Mesenchymal stem cell (in vitro differentiated cells and primary cell): Measurements from ENCODE around the gene UNKL.

Experiments
- DNase-seq: peaks from one replicate; pipeline ENCODE4 v3.0.0-alpha.2; 2013
- H2AFZ ChIP-seq: one replicate; pipeline ENCODE4 v1.6.1; 2013; ENCODE audit warnings: low read depth, mild to moderate bottlenecking, control low read depth, inconsistent platforms, low read length, moderate library complexity
- H2AK5ac ChIP-seq: 2 replicates; pipeline ENCODE4 v1.6.1; 2013; ENCODE audit warnings: low read length, moderate library complexity, mild to moderate bottlenecking, inconsistent platforms; ENCODE audit not compliant: severe bottlenecking
- H2BK120ac ChIP-seq: one replicate; pipeline ENCODE4 v1.6.1; 2013; ENCODE audit warnings: low read depth, mild to moderate bottlenecking, inconsistent platforms, low read length, moderate library complexity
- H2BK12ac ChIP-seq, 2 experiments: one replicate each; pipeline ENCODE4 v1.6.1; 2013; ENCODE audit warnings: inconsistent platforms in 2 of 2, low read length in 2 of 2, mild to moderate bottlenecking in 2 of 2, moderate library complexity in 2 of 2, control low read depth in 1 of 2
- H2BK15ac ChIP-seq: one replicate; pipeline ENCODE4 v1.6.1; 2013; ENCODE audit warnings: mild to moderate bottlenecking, low read depth, inconsistent platforms; ENCODE audit not compliant: poor library complexity, severe bottlenecking
- H2BK5ac ChIP-seq: 2 replicates; pipeline ENCODE4 v1.6.1; 2013; ENCODE audit warnings: low read depth, mild to moderate bottlenecking, low read length, control low read depth, inconsistent platforms; ENCODE audit not compliant: poor library complexity, severe bottlenecking
- H3K14ac ChIP-seq, 2 experiments: one replicate each; pipeline ENCODE4 v1.6.1; 2013; ENCODE audit warnings: inconsistent platforms in 2 of 2, low read length in 2 of 2, control low read depth in 1 of 2, mild to moderate bottlenecking in 1 of 2, moderate library complexity in 1 of 2
- H3K18ac ChIP-seq, 2 experiments: one replicate each; pipeline ENCODE4 v1.6.1; 2013; ENCODE audit warnings: inconsistent platforms in 2 of 2, low read length in 2 of 2, control low read depth in 1 of 2, low read depth in 1 of 2, mild to moderate bottlenecking in 1 of 2
- H3K23ac ChIP-seq, 2 experiments: one replicate each; pipeline ENCODE4 v1.6.1; 2013; ENCODE audit warnings: inconsistent platforms in 2 of 2, low read length in 2 of 2, mild to moderate bottlenecking in 2 of 2, moderate library complexity in 2 of 2, control low read depth in 1 of 2
- H3K27ac ChIP-seq: 2 replicates; pipeline ENCODE4 v1.5.1; 2013; ENCODE audit warnings: mild to moderate bottlenecking, moderate library complexity, low read length, control low read depth, inconsistent platforms; ENCODE audit not compliant: poor library complexity, severe bottlenecking
- H3K27me3 ChIP-seq, 2 experiments: 2 replicates each; pipeline versions ENCODE4 v1.6.1 to v1.7.0; 2013; ENCODE audit warnings: low read length in 2 of 2, mild to moderate bottlenecking in 2 of 2, moderate library complexity in 2 of 2, control low read depth in 1 of 2, inconsistent platforms in 1 of 2; ENCODE audit not compliant: control insufficient read depth in 1 of 2, insufficient read depth in 1 of 2
- H3K36me3 ChIP-seq, 2 experiments: 2 replicates each; pipeline versions ENCODE4 v1.6.1 to v1.7.0; 2013; ENCODE audit warnings: low read length in 2 of 2, control low read depth in 1 of 2, inconsistent platforms in 1 of 2, low read depth in 1 of 2, mild to moderate bottlenecking in 1 of 2; ENCODE audit not compliant: insufficient read depth in 2 of 2, control insufficient read depth in 1 of 2
- H3K4ac ChIP-seq, 2 experiments: one replicate each; pipeline ENCODE4 v1.6.1; 2013; ENCODE audit warnings: inconsistent platforms in 2 of 2, low read length in 2 of 2, mild to moderate bottlenecking in 2 of 2, moderate library complexity in 2 of 2, control low read depth in 1 of 2, low read depth in 1 of 2
- H3K4me1 ChIP-seq: 2 replicates; pipeline ENCODE4 v1.6.1; 2013; ENCODE audit warnings: low read depth, low read length, control low read depth; ENCODE audit not compliant: control insufficient read depth, insufficient read depth
- H3K4me2 ChIP-seq: 2 replicates; pipeline ENCODE4 v1.6.1; 2013; ENCODE audit warnings: low read length, mild to moderate bottlenecking, inconsistent platforms; ENCODE audit not compliant: poor library complexity, severe bottlenecking
- H3K4me3 ChIP-seq, 2 experiments: 2 replicates each; pipeline versions ENCODE4 v1.5.1 to v1.7.0; 2013; ENCODE audit warnings: low read length in 2 of 2, mild to moderate bottlenecking in 2 of 2, control low read depth in 1 of 2, low read depth in 1 of 2; ENCODE audit not compliant: insufficient read depth in 1 of 2
- H3K79me1 ChIP-seq: replicated peaks from 2 replicates; pipeline ENCODE4 v1.6.1; 2013; ENCODE audit warnings: mild to moderate bottlenecking, control low read depth, low read length, inconsistent platforms; ENCODE audit not compliant: poor library complexity, severe bottlenecking
- H3K9ac ChIP-seq: 2 replicates; pipeline ENCODE4 v1.7.0; 2013; ENCODE audit warnings: mild to moderate bottlenecking, low read length, moderate library complexity
- H3K9me3 ChIP-seq: 2 replicates; pipeline ENCODE4 v1.7.0; 2013; ENCODE audit warnings: mild to moderate bottlenecking, low read length; ENCODE audit not compliant: control insufficient read depth
- H4K8ac ChIP-seq: one replicate; pipeline ENCODE4 v1.6.1; 2013; ENCODE audit warnings: inconsistent platforms, mild to moderate bottlenecking, low read length, moderate library complexity
- H4K91ac ChIP-seq: one replicate; pipeline ENCODE4 v1.6.1; 2013; ENCODE audit warnings: mild to moderate bottlenecking, low read length, inconsistent platforms
- WGBS: methylation state at CpG from one replicate; pipeline ENCODE4 v1.1.7; 2013; ENCODE audit warnings: mixed read lengths; 5-methylcytosine and 5-hydroxymethylcytosine counted together

UNKL gene

GRCh38 chr16:1347286-1347855 lies 67.1 kb downstream of the UNKL start:
- DNase-seq: no peak
- H2AFZ ChIP-seq: no peak overlapping the region
- peaks cover 2 to 26% of the 10 kb centered on the region in 2 experiments for H3K27me3 ChIP-seq
- H3K36me3 ChIP-seq: peaks cover 25 to 43% of the 10 kb centered on the region in 2 experiments
- H3K4ac ChIP-seq: no peak overlapping the region
- no peak overlapping the region for H3K4me2 ChIP-seq
- H2AK5ac ChIP-seq: no peak overlapping the region
- peaks cover 31% of the 10 kb centered on the region for H3K79me1 ChIP-seq
- H4K91ac ChIP-seq: no peak overlapping the region
- no peak overlapping the region for H2BK120ac ChIP-seq
- 95% methylated on average over 31 of the region's 31 CpGs for WGBS
- no peak overlapping the region for H2BK12ac ChIP-seq
- H4K8ac ChIP-seq: no peak overlapping the region
- H3K9me3 ChIP-seq: no peaks in the 10 kb centered on the region
- H3K9ac ChIP-seq: no peak overlapping the region
- no peak overlapping the region for H2BK15ac ChIP-seq
- no peak overlapping the region for H3K23ac ChIP-seq
- H3K14ac ChIP-seq: no peak overlapping the region
- H3K4me3 ChIP-seq: no peak overlapping the region
- no peak overlapping the region for H3K27ac ChIP-seq
- no peak overlapping the region for H3K18ac ChIP-seq
- peaks cover 29% of the 10 kb centered on the region for H3K4me1 ChIP-seq
- H2BK5ac ChIP-seq: no peak overlapping the region

- Histone ChIP-seq H3K14ac (no peak overlapping the region), H3K23ac (no peak overlapping the region), H3K27ac (no peak overlapping the region), H2AFZ (no peak overlapping the region), H3K4me1 (peaks cover 34% of the 10 kb centered on the region), H3K9me3 (no peaks in the 10 kb centered on the region), H2BK5ac (no peak overlapping the region), H3K4ac (no peak overlapping the region), H4K8ac (no peak overlapping the region), H2BK12ac (no peak overlapping the region), H2BK120ac (no peak overlapping the region), H3K9ac (no peak overlapping the region), H3K18ac (no peak overlapping the region), H3K27me3 (peaks cover 9 to 33% of the 10 kb centered on the region in 2 experiments), H3K79me1 (peaks cover 28% of the 10 kb centered on the region), H3K4me2 (no peak overlapping the region), H3K36me3 (peaks cover 25 to 43% of the 10 kb centered on the region in 2 experiments), H3K4me3 (no peak overlapping the region), H2BK15ac (no peak overlapping the region), H4K91ac (no peak overlapping the region), H2AK5ac (no peak overlapping the region)
- 85% methylated on average over 34 of the region's 34 CpGs for WGBS
- DNase-seq: no peak
Observed at GRCh38 chr16:1346422-1347285, 67.8 kb downstream of the UNKL start.

- Histone ChIP-seq H2BK5ac (no peak overlapping the region), H3K27me3 (peaks cover 12 to 38% of the 10 kb centered on the region in 2 experiments), H2AFZ (no peak overlapping the region), H4K91ac (no peak overlapping the region), H2BK120ac (no peak overlapping the region), H3K36me3 (peaks cover 25 to 39% of the 10 kb centered on the region in 2 experiments), H2BK15ac (no peak overlapping the region), H3K4me2 (no peak overlapping the region), H3K14ac (no peak overlapping the region), H3K4me3 (no peak overlapping the region), H3K27ac (no peak overlapping the region), H3K23ac (no peak overlapping the region), H3K18ac (no peak overlapping the region), H3K4me1 (peaks cover 29% of the 10 kb centered on the region), H2AK5ac (no peak overlapping the region), H3K79me1 (peaks cover 22% of the 10 kb centered on the region), H4K8ac (no peak overlapping the region), H3K9me3 (no peaks in the 10 kb centered on the region), H3K4ac (no peak overlapping the region), H2BK12ac (no peak overlapping the region), H3K9ac (no peak overlapping the region)
- 87% methylated on average over 29 of the region's 31 CpGs for WGBS
- no peak for DNase-seq
Observed at GRCh38 chr16:1345651-1346421, 68.7 kb downstream of the UNKL start.

- 84% methylated on average over 7 of the region's 11 CpGs for WGBS
- no peak overlapping the region for H3K4me2 ChIP-seq
- H3K4me3 ChIP-seq: no peak overlapping the region
- H3K9me3 ChIP-seq: no peaks in the 10 kb centered on the region
- no peak overlapping the region for H3K27ac ChIP-seq
- no peak overlapping the region for H2BK120ac ChIP-seq
- peaks cover 21% of the 10 kb centered on the region for H3K4me1 ChIP-seq
- no peak overlapping the region for H4K8ac ChIP-seq
- no peak overlapping the region for H2AK5ac ChIP-seq
- peaks cover 15% of the 10 kb centered on the region for H3K79me1 ChIP-seq
- H2BK5ac ChIP-seq: no peak overlapping the region
- no peak overlapping the region for H3K14ac ChIP-seq
- peaks cover 20 to 32% of the 10 kb centered on the region in 2 experiments for H3K36me3 ChIP-seq
- H3K9ac ChIP-seq: no peak overlapping the region
- no peak overlapping the region for H2BK15ac ChIP-seq
- no peak overlapping the region for H3K4ac ChIP-seq
- H3K27me3 ChIP-seq: peaks cover 12 to 38% of the 10 kb centered on the region in 2 experiments
- DNase-seq: no peak
- H3K23ac ChIP-seq: no peak overlapping the region
- no peak overlapping the region for H3K18ac ChIP-seq
- H2AFZ ChIP-seq: no peak overlapping the region
- no peak overlapping the region for H2BK12ac ChIP-seq
- no peak overlapping the region for H4K91ac ChIP-seq
Observed at GRCh38 chr16:1345087-1345486, 69.4 kb downstream of the UNKL start.
